HCT116 (cell line): ENCODE measurements around the gene RASL11A. TPM values are rescaled to one million over a fixed set of nuclear protein-coding genes. Genes with fewer than 3 reads are reported as not detected.

ENCODE experiments used
- ATAC-seq: fragments of 200-7000 bp; cut with Tn5 transposase; 2 replicates; pipeline ENCODE4 v1.9.1; 2020; ENCODE audit warnings: mild to moderate bottlenecking, moderate library complexity
- BruUV-seq: library from RNA; stranded (reverse); fragments of 400-500 nt; replicated peaks from 2 replicates; lab custom pipeline; 2021; lab: Mats Ljungman, UMichigan
- CTCF ChIA-PET: fragments of 300-600 bp; sonication (Branson Sonifier 250); formaldehyde crosslinking; loops from one replicate; lab custom pipeline; 2021; ENCODE audit warnings: antibody characterized with exemption; lab: Charles Lee
- POLR2A ChIA-PET: fragments of 300-600, 350-600 bp; sonication (Branson Sonifier 250); formaldehyde crosslinking; loops from one replicate; lab custom pipeline; 2021; ENCODE audit warnings: antibody characterized with exemption; lab: Charles Lee
- RAD21 ChIA-PET, 2 experiments: fragments of 300-600 bp; sonication (Branson Sonifier 250); formaldehyde crosslinking; loops; one replicate each; lab custom pipeline; 2023; ENCODE audit warnings: low total read pairs in 2 of 2; ENCODE audit not compliant: uncharacterized antibody in 2 of 2, unreplicated experiment in 2 of 2, low non-redundant PET in 1 of 2; lab: Charles Lee
- DNase-seq: peaks from one replicate; pipeline ENCODE4 v3.0.0-alpha.2; 2010; ENCODE audit warnings: low read depth, low spot score
- H2AFZ ChIP-seq: fragments of 200-600 bp; shearing (Covaris generic), sonication (generic); 2 replicates; pipeline ENCODE4 v1.6.1; 2017; ENCODE audit warnings: low read depth, mixed run types, mixed read lengths, antibody characterized with exemption, low read length; ENCODE audit not compliant: poor library complexity, severe bottlenecking
- H3K27ac ChIP-seq: 2 replicates; pipeline ENCODE4 v1.5.1; 2012; ENCODE audit warnings: low read depth, low read length
- H3K27me3 ChIP-seq: fragments of 200-600 bp; sonication (generic); 2 replicates; pipeline ENCODE4 v1.6.1; 2016; ENCODE audit warnings: mixed run types, low read length, mixed read lengths; ENCODE audit not compliant: insufficient read depth
- H3K36me3 ChIP-seq, 2 experiments: fragments of 200-500 bp in 1 of 2; fragments of 200-600 bp in 1 of 2; sonication (Bioruptor generic) in 1 of 2; sonication (generic) in 1 of 2; 2 replicates each; pipeline versions ENCODE4 v1.5.1 to v1.6.1; 2014 to 2016; ENCODE audit warnings: low read length in 2 of 2, inconsistent platforms in 1 of 2, mixed read lengths in 1 of 2, mixed run types in 1 of 2; ENCODE audit not compliant: insufficient read depth in 2 of 2, control insufficient read depth in 1 of 2
- H3K4me1 ChIP-seq, 2 experiments: fragments of 200-600 bp in 1 of 2; sonication (generic) in 1 of 2; 2 replicates each; pipeline versions ENCODE4 v1.5.1 to v1.6.1; 2012 to 2017; ENCODE audit warnings: low read length in 2 of 2, inconsistent platforms in 1 of 2, mild to moderate bottlenecking in 1 of 2, mixed read lengths in 1 of 2, mixed run types in 1 of 2, moderate library complexity in 1 of 2; ENCODE audit not compliant: insufficient read depth in 2 of 2, control insufficient read depth in 1 of 2
- H3K4me2 ChIP-seq: fragments of 200-600 bp; sonication (generic); 2 replicates; pipeline ENCODE4 v1.6.1; 2017; ENCODE audit warnings: mixed run types, low read length, mixed read lengths
- H3K4me3 ChIP-seq, 2 experiments: fragments of 200-600 bp in 1 of 2; sonication (generic) in 1 of 2; replicated peaks in 1 of 2; 2 replicates each; pipeline ENCODE4 v1.5.1; 2011 to 2016; ENCODE audit warnings: low read length in 2 of 2, control low read depth in 1 of 2, low read depth in 1 of 2, mild to moderate bottlenecking in 1 of 2, mixed read lengths in 1 of 2, mixed run types in 1 of 2
- H3K79me2 ChIP-seq: fragments of 200-600 bp; sonication (generic); 2 replicates; pipeline ENCODE4 v1.6.1; 2017; ENCODE audit warnings: mild to moderate bottlenecking, mixed run types, low read length, moderate library complexity, mixed read lengths; ENCODE audit not compliant: insufficient read depth
- H3K9ac ChIP-seq: fragments of 200-600 bp; sonication (generic); 2 replicates; pipeline ENCODE4 v1.6.1; 2016; ENCODE audit warnings: low read length, mixed read lengths
- H3K9me2 ChIP-seq: fragments of 200-600 bp; sonication (generic), shearing (Covaris generic); 2 replicates; pipeline ENCODE4 v1.6.1; 2017; ENCODE audit warnings: mixed run types, mild to moderate bottlenecking, moderate library complexity; ENCODE audit not compliant: insufficient read depth
- H3K9me3 ChIP-seq, 2 experiments: fragments of 200-500 bp in 1 of 2; fragments of 200-600 bp in 1 of 2; sonication (Bioruptor generic) in 1 of 2; sonication (generic) in 1 of 2; 2 replicates each; pipeline ENCODE4 v1.6.1; 2014 to 2017; ENCODE audit warnings: low read length in 2 of 2, mixed read lengths in 2 of 2, inconsistent platforms in 1 of 2, low read depth in 1 of 2, mild to moderate bottlenecking in 1 of 2, mixed run types in 1 of 2, moderate library complexity in 1 of 2; ENCODE audit not compliant: control insufficient read depth in 1 of 2, insufficient read depth in 1 of 2
- H4K20me1 ChIP-seq: fragments of 200-600 bp; sonication (generic), shearing (Covaris generic); 2 replicates; pipeline ENCODE4 v1.6.1; 2017; ENCODE audit warnings: mixed run types, mild to moderate bottlenecking, moderate library complexity; ENCODE audit not compliant: insufficient read depth
- ATF3 ChIP-seq: IDR thresholded peaks from 2 replicates; pipeline ENCODE4 v1.6.1; 2012
- CBX3 ChIP-seq: IDR thresholded peaks from 2 replicates; pipeline ENCODE4 v1.6.1; 2012; ENCODE audit warnings: low read depth
- CEBPB ChIP-seq: IDR thresholded peaks from 2 replicates; pipeline ENCODE4 v1.6.1; 2012; ENCODE audit warnings: low read depth
- ELF1 ChIP-seq: IDR thresholded peaks from 2 replicates; pipeline ENCODE4 v1.6.1; 2012; ENCODE audit warnings: low read depth, borderline replicate concordance
- EZH2phosphoT487 ChIP-seq: fragments of 200-600 bp; IDR thresholded peaks from 2 replicates; pipeline ENCODE4 v1.6.1; 2018; ENCODE audit warnings: antibody characterized with exemption, borderline replicate concordance
- FOSL1 ChIP-seq: IDR thresholded peaks from 2 replicates; pipeline ENCODE4 v1.6.1; 2012; ENCODE audit warnings: low read depth
- JUND ChIP-seq: IDR thresholded peaks from 2 replicates; pipeline ENCODE4 v1.6.1; 2012
- MAX ChIP-seq: IDR thresholded peaks from 2 replicates; pipeline ENCODE4 v1.6.1; 2012
- POLR2A ChIP-seq: IDR thresholded peaks from 2 replicates; pipeline ENCODE4 v1.7.0; 2011; ENCODE audit warnings: borderline replicate concordance; ENCODE audit not compliant: insufficient read depth, insufficient read length; ENCODE audit errors: extremely low read depth
- REST ChIP-seq: IDR thresholded peaks from 2 replicates; pipeline ENCODE4 v1.6.1; 2012; ENCODE audit warnings: low read depth
- TCF7L2 ChIP-seq: IDR thresholded peaks from 2 replicates; pipeline ENCODE4 v1.7.0; 2011; ENCODE audit warnings: borderline replicate concordance, inconsistent platforms; ENCODE audit not compliant: insufficient read depth, insufficient read length; ENCODE audit errors: extremely low read depth
- YY1 ChIP-seq: IDR thresholded peaks from 2 replicates; pipeline ENCODE4 v1.6.1; 2011; ENCODE audit warnings: low read length, low read depth, moderate library complexity, mild to moderate bottlenecking; ENCODE audit not compliant: insufficient replicate concordance; ENCODE audit errors: extremely low read depth
- ZBTB33 ChIP-seq: IDR thresholded peaks from 2 replicates; pipeline ENCODE4 v1.6.1; 2011; ENCODE audit warnings: mild to moderate bottlenecking, low read length, moderate library complexity; ENCODE audit not compliant: insufficient replicate concordance; ENCODE audit errors: extremely low read depth
- ZFX ChIP-seq: fragments of 450-650 bp; IDR thresholded peaks from 2 replicates; pipeline ENCODE4 v1.6.1; 2017
- ZNF274 ChIP-seq: fragments of 200-500 bp; sonication (Bioruptor generic); IDR thresholded peaks from 2 replicates; pipeline ENCODE4 v1.6.1; 2014; ENCODE audit warnings: mild to moderate bottlenecking, low read depth, low read length, inconsistent platforms
- intact Hi-C: fragments of 100-400 bp; cut with micrococcal nuclease; formaldehyde crosslinking; loops from 2 replicates; pipeline ENCODE4 v1.10.0; 2022
- total RNA-seq: library from RNA; stranded (reverse); gene quantifications from one replicate; pipeline ENCODE4 v1.2.1, GENCODE V29; 2021; ENCODE audit not compliant: unreplicated experiment

RASL11A gene
- total RNA-seq, 1 experiment from 2014 or later: 5.0 TPM

DNA sequence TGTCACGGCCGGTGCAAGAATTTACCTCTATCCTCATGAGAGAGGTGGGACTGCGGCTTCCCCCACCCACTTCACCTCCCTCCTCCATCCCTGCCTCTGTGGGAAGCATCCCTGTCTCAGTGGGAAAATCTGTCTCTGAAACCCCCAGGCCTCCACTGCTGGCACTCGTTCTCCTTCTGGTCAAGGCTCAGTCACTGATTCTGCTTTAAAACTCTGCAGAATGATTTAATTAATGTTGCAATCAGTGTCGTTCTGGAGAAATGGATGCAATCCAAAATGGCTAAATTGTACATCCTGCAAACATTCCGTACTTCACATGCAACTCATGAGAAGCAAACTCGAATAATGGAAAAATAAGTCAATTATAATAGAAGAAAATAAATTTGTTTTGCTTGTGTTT is 5.6 kb downstream of the RASL11A start:
- no peak for DNase-seq
- no peaks in the 10 kb centered on the region for H4K20me1 ChIP-seq
- H3K9ac ChIP-seq: no peak overlapping the region
- no peaks in the 10 kb centered on the region for H3K9me3 ChIP-seq
- H3K4me2 ChIP-seq: no peak overlapping the region
- no peak overlapping the region for H3K27ac ChIP-seq
- no peaks in the 10 kb centered on the region for H3K36me3 ChIP-seq
- no peaks in the 10 kb centered on the region for H3K79me2 ChIP-seq
- ChIA-PET RAD21 (no interaction called here), CTCF (no interaction called here), POLR2A (no interaction called here)
- TF ChIP-seq JUND: no peak
- no peak for TF ChIP-seq ATF3
- TF ChIP-seq FOSL1: no peak
- no peak for TF ChIP-seq REST
- TF ChIP-seq YY1: no peak
- TF ChIP-seq CEBPB: no peak
- no peak for TF ChIP-seq ZBTB33
- no peak for TF ChIP-seq POLR2A
- no peak for TF ChIP-seq CBX3
- TF ChIP-seq ELF1: no peak
- no peak for TF ChIP-seq ZNF274
- no peak for TF ChIP-seq EZH2phosphoT487
- no peak for TF ChIP-seq TCF7L2
- TF ChIP-seq ZFX: no peak
- no peak for TF ChIP-seq MAX
- no peak for ATAC-seq
- no peaks in the 10 kb centered on the region for H3K9me2 ChIP-seq
- BruUV-seq: no TSS peak
- no peak overlapping the region for H3K4me3 ChIP-seq
- H2AFZ ChIP-seq: no peak overlapping the region
- intact Hi-C loops: no loop called here
- no peaks in the 10 kb centered on the region for H3K27me3 ChIP-seq
- peaks cover 4 to 9% of the 10 kb centered on the region in 2 experiments; a peak in 2 of 4 replicates for H3K4me1 ChIP-seq
